Heart right ventricle (tissue), 16 donors: ENCODE measurements around the gene CEP57L1. TPM values are rescaled to one million over a fixed set of nuclear protein-coding genes. Genes with fewer than 3 reads are reported as not detected.

Source experiments
- ATAC-seq, 8 donors: fragments of 200-7000 bp; cut with Tn5 transposase; one replicate each; pipeline ENCODE4 v1.9.1; 2020; ENCODE audit warnings: mild to moderate bottlenecking in 8 of 8, moderate library complexity in 8 of 8, moderate number of reproducible peaks in 1 of 8
- DNase-seq, 2 donors: peaks; one replicate each; pipeline ENCODE4 v3.0.0-alpha.2; 2020
- H3K27ac ChIP-seq, 10 donors: fragments of 200-600 bp; sonication (generic) in 2 of 10; one replicate each; pipeline versions ENCODE4 v1.5.0 to v1.8.0; 2020 to 2022; ENCODE audit warnings: mild to moderate bottlenecking in 3 of 10
- H3K27me3 ChIP-seq, 7 donors: fragments of 200-600 bp; one replicate each; pipeline ENCODE4 v1.8.0; 2021 to 2022; ENCODE audit warnings: mild to moderate bottlenecking in 2 of 7
- H3K36me3 ChIP-seq, 9 donors: fragments of 200-600 bp; sonication (generic) in 1 of 9; one replicate each; pipeline versions ENCODE4 v1.5.0 to v1.8.0; 2020 to 2022; ENCODE audit warnings: mild to moderate bottlenecking in 2 of 9
- H3K4me1 ChIP-seq, 9 donors: fragments of 200-600 bp; sonication (generic) in 1 of 9; one replicate each; pipeline versions ENCODE4 v1.5.0 to v1.8.0; 2020 to 2022; ENCODE audit warnings: mild to moderate bottlenecking in 4 of 9
- H3K4me3 ChIP-seq, 10 donors: fragments of 200-600 bp; sonication (generic) in 2 of 10; one replicate each; pipeline versions ENCODE4 v1.5.0 to v1.8.0; 2020 to 2022; ENCODE audit warnings: mild to moderate bottlenecking in 7 of 10, moderate library complexity in 2 of 10
- H3K9me3 ChIP-seq, 11 donors: fragments of 200-600 bp in 10 of 11; sonication (generic) in 2 of 11; one replicate each; pipeline versions ENCODE4 v1.5.0 to v1.8.0; 2013 to 2022; ENCODE audit warnings: mild to moderate bottlenecking in 2 of 11, control low read depth in 1 of 11, moderate library complexity in 1 of 11
- CTCF ChIP-seq, 9 donors: fragments of 200-600 bp; sonication (generic) in 2 of 9; IDR thresholded peaks; one replicate each; pipeline versions ENCODE4 v1.5.0 to v1.8.0; 2021 to 2022; ENCODE audit warnings: antibody characterized with exemption in 9 of 9, mild to moderate bottlenecking in 5 of 9, moderate library complexity in 1 of 9
- WGBS, 2 donors: extraction: QIAGEN DNeasy Blood & Tissue Kit; methylation state at CpG; one replicate each; pipeline ENCODE4 v1.1.7; 2013; ENCODE audit warnings: inconsistent platforms in 1 of 2; 5-methylcytosine and 5-hydroxymethylcytosine counted together
- intact Hi-C, 10 donors: fragments of 100-400 bp; cut with DNase I; formaldehyde crosslinking; loops; one replicate each; pipeline versions ENCODE4 v1.11.1 to v1.14.2; 2022
- polyA plus RNA-seq, 2 donors: library from polyadenylated mRNA; stranded (reverse); fragments of 200-250 nt; gene quantifications; one replicate each; pipeline ENCODE4 v1.2.3, GENCODE V29; 2013
- total RNA-seq, 10 donors: library from RNA; stranded (reverse); fragmentation: NEBNext Ultra II Directional in 3 of 10; extraction: Animal tissue kit (Norgen Biotek cat#: 25700) in 3 of 10; gene quantifications; one replicate each; pipeline versions ENCODE4 v1.2.1 to v1.2.4, GENCODE V29; 2021 to 2023
- donor health status: Arrhythmogenic right ventricular cardiomyopathy.
- donor health status: ischemic (EF 13 %, LVEDD 7.1; RV severe dilation, severe dysfunction).
- donor health status: healthy with polysubstance abuse.
- donor health status: DM: no; HTN: yes; CAD: no.
- donor health status: DM: no; HTN: no; CAD: no.
- donor health status: ischemic (EF 25% LVEDD 6.9; RV normal size, moderate dysfunction).
- donor health status: ischemic (EF 25% LVEDD 5.7; RV mildly dilated, moderate dysfunction).
- donor health status: healthy.
- donor health status: DM: yes; HTN: yes; CAD: no.
- donor health status: Ischemic cardiomyopathy.
- donor health status: ischemic (EF 35%, LVEDD 5.7; RV mildly dilated, moderate dysfunction).
- donor health status: nonischemic (EF 11% LVEDD 7.7; RV severe dilation, severe dysfunction).
- donor health status: DM: yes; HTN: yes; CAD: no.
- donor health status: PGD.
- donor health status: ischemic (EF 29% LVEDD 5.4; RV normal size, mild dysfunction).
- donor health status: nonischemic (EF 23%, LVEDD 6.1; RV moderate dilation, normal function).

The CEP57L1 gene
- total and polyA plus RNA-seq, 12 donors, result 4.2 to 17.4 (median 9.6) TPM

DNA sequence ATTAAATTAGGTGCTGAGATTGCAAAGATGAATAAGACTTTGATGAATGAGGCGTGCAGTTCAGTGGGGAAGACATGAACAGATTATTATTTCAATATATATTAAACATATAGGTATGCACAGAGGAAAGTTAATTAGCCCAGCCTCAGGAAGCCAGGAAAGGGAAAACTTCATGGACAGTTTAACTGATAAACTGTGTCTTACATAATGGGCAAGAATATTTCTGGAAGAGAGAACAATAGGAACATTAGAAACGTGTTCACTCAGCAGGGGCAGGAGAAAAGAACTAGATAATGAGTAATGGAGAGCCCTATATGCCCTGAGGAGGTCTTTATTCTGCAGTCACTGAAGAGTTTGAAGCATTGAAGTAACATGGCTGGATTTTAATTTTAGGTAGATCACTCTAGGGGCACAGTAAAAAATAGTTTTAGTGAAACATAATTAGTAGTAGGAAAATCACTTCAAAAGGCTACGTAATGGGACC, 23.6 kb downstream of the CEP57L1 start:
- ATAC-seq, result no peak

GRCh38 chr6:109121411-109121810, 26.1 kb downstream of the CEP57L1 start:
- Histone ChIP-seq H3K27ac (peak overlapping the region in 4 of 10 donors; percentile 7 to 63 (median 48)), H3K4me3 (no peak overlapping the region), H3K36me3 (no peaks in the 10 kb centered on the region), H3K27me3 (no peaks in the 10 kb centered on the region), H3K4me1 (peaks cover 0 to 52% (median 29%) of the 10 kb centered on the region in 9 donors), H3K9me3 (no peaks in the 10 kb centered on the region)
- no peak for DNase-seq
- peak in 2 of 8 donors; percentile 29 to 31 for ATAC-seq
- intact Hi-C loops, result no loop called here
- no peak for TF ChIP-seq CTCF (IDR thresholded peaks at IDR 0.05)

More for the DNA sequence above, 23.6 kb downstream of the CEP57L1 start:
- DNase-seq, result no peak
- WGBS, 2 donors, result 69 to 72% methylated on average over 3 of the region's 3 CpGs
- intact Hi-C loops, result no loop called here
- Histone ChIP-seq H3K27me3 (no peaks in the 10 kb centered on the region), H3K27ac (no peak overlapping the region), H3K4me3 (no peak overlapping the region), H3K9me3 (no peaks in the 10 kb centered on the region), H3K36me3 (no peaks in the 10 kb centered on the region), H3K4me1 (peaks cover 0 to 55% (median 29%) of the 10 kb centered on the region in 9 donors)
- no peak for TF ChIP-seq CTCF (IDR thresholded peaks at IDR 0.05)

- no peak overlapping the region for H3K27ac ChIP-seq
- H3K9me3 ChIP-seq, result no peaks in the 10 kb centered on the region
- H3K4me1 ChIP-seq, result peaks cover 0 to 28% (median 17%) of the 10 kb centered on the region in 9 donors
- peaks cover 0 to 2% (median 0%) of the 10 kb centered on the region in 9 donors for H3K36me3 ChIP-seq
- WGBS, 2 donors, result 98% methylated on average over 2 of the region's 2 CpGs
- H3K27me3 ChIP-seq, result no peaks in the 10 kb centered on the region
- no peak for DNase-seq
- TF ChIP-seq CTCF (IDR thresholded peaks at IDR 0.05), result no peak
- no peak for ATAC-seq
- no peak overlapping the region for H3K4me3 ChIP-seq
- intact Hi-C loops, result no loop called here
These were observed 28.9 kb downstream of the CEP57L1 start for GRCh38 chr6:109124219-109124618.

DNA sequence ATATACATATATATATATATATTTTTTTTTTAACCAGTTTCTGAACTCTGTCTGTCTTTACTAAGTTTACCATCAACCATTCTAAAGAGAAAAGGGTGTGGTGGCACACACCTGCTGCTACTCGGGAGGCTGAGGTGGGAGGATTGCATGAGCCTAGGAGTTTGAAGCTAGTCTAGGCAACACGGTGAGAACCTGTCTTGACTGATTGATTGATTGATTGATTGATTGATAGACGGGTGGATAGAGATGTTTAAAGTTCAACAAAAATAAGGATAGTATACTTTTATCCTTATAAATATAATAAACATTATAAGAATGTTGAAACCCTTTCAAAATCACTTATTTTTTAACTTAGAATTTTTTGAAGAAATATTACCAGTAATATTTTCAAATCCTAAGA, 30.2 kb downstream of the CEP57L1 start:
- TF ChIP-seq CTCF (IDR thresholded peaks at IDR 0.05), result no peak

More for the DNA sequence above, 30.2 kb downstream of the CEP57L1 start:
- intact Hi-C loops, result no loop called here
- ATAC-seq, result no peak
- no peaks in the 10 kb centered on the region for H3K27me3 ChIP-seq
- no peaks in the 10 kb centered on the region for H3K9me3 ChIP-seq
- peaks cover 0 to 16% (median 12%) of the 10 kb centered on the region in 9 donors for H3K4me1 ChIP-seq
- 87 to 89% methylated on average over 3 of the region's 3 CpGs for WGBS, 2 donors
- no peak for DNase-seq
- H3K27ac ChIP-seq, result no peak overlapping the region
- H3K36me3 ChIP-seq, result peaks cover 0 to 13% (median 0%) of the 10 kb centered on the region in 9 donors
- H3K4me3 ChIP-seq, result no peak overlapping the region
